NCI-H748 (cell line): ENCODE data around the gene TMPRSS15.

Source experiments
- DNase-seq: peaks from one replicate; lab custom pipeline; 2025; ENCODE audit not compliant: unreplicated experiment; lab: John Stamatoyannopoulos, UW

TMPRSS15 gene

GRCh38 chr21:18350216-18350615 lies 53.4 kb downstream of the TMPRSS15 start:
- no peak for DNase-seq

- DNase-seq, result no peak
These were observed 54.1 kb downstream of the TMPRSS15 start for GRCh38 chr21:18349468-18349867.

GRCh38 chr21:18340387-18340942 lies 63.1 kb downstream of the TMPRSS15 start:
- DNase-seq, result no peak

- no peak for DNase-seq
These were observed 67.8 kb downstream of the TMPRSS15 start for GRCh38 chr21:18335651-18336236.

- DNase-seq, result no peak
These were observed 69.5 kb downstream of the TMPRSS15 start for GRCh38 chr21:18334066-18334465.

GRCh38 chr21:18318156-18318555 lies 85.4 kb downstream of the TMPRSS15 start:
- DNase-seq, result peak; percentile 14

- peak; percentile 17 for DNase-seq
These were observed 105.4 kb downstream of the TMPRSS15 start for GRCh38 chr21:18298228-18298627.

GRCh38 chr21:18294100-18294499 lies 109.5 kb downstream of the TMPRSS15 start:
- DNase-seq, result no peak

GRCh38 chr21:18289876-18290275 lies 113.7 kb downstream of the TMPRSS15 start:
- no peak for DNase-seq

- DNase-seq, result no peak
These were observed 118.2 kb downstream of the TMPRSS15 start for GRCh38 chr21:18285379-18285778.

GRCh38 chr21:18275781-18276180 lies 127.8 kb downstream of the TMPRSS15 start:
- peak; percentile 33 for DNase-seq

- DNase-seq, result peak; percentile 29
These were observed 129.2 kb downstream of the TMPRSS15 start for GRCh38 chr21:18274370-18274769.

- no peak for DNase-seq
These were observed 130.2 kb downstream of the TMPRSS15 start for GRCh38 chr21:18273400-18273799.

GRCh38 chr21:18269856-18270255 lies 133.7 kb downstream of the TMPRSS15 start:
- DNase-seq, result no peak

- no peak for DNase-seq
These were observed 134.7 kb downstream of the TMPRSS15 start for GRCh38 chr21:18268906-18269305.

GRCh38 chr21:18267496-18267895 lies 136.1 kb downstream of the TMPRSS15 start:
- DNase-seq, result no peak

GRCh38 chr21:18265944-18266343 lies 137.6 kb downstream of the TMPRSS15 start:
- DNase-seq, result no peak

GRCh38 chr21:18253799-18254198 lies 149.8 kb downstream of the TMPRSS15 start:
- no peak for DNase-seq

- no peak for DNase-seq
These were observed 150.4 kb downstream of the TMPRSS15 start for GRCh38 chr21:18253221-18253620.

GRCh38 chr21:18252680-18253079 lies 150.9 kb downstream of the TMPRSS15 start:
- DNase-seq, result peak; percentile 30

- DNase-seq, result no peak
These were observed 151.3 kb downstream of the TMPRSS15 start for GRCh38 chr21:18252256-18252655.

GRCh38 chr21:18251065-18251464 lies 152.5 kb downstream of the TMPRSS15 start:
- peak; percentile 30 for DNase-seq

- peak; percentile 26 for DNase-seq
These were observed 153.9 kb downstream of the TMPRSS15 start for GRCh38 chr21:18249672-18250071.
